ENCODE measurements around the gene MFSD8.
"Not testable (repeated sequence)": the region's sequence is repeated elsewhere in the genome, so short reads cannot be mapped to it uniquely, and the experiment has no call there.

The MFSD8 gene

DNA sequence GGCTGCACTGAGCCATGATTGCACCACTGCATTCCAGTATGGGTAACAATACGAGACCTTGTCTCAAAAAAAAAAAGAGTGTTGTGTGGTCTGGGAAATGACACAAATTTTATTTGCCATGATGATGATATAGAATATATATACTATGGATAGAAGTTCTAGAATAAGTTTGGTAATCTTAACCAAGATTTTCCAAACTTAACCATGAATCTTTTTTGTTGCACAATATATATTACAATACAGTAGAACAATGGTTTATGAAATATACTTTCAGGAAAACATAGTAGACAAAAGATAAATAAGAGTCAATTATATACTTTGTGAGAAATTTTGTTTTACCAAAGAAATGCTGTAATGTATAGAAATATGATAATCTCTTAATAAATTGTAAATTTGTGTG is 34.8 kb downstream of the MFSD8 start:
- DNase-seq, result no peak

DNA sequence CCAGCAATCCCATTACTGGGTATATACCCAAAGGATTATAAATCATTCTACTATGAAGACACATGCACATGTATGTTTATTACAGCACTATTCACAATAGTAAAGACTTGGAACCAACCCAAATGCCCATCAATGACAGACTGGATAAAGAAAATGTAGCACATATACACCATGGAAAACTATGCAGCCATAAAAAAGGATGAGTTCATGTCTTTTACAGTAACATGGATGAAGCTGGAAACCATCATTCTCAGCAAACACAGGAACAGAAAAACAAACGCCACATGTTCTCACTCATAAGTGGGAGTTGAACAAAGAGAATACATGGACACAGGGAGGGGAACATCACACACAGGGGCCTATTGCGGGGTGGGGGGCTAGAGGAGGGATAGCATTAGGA is 39.3 kb downstream of the MFSD8 start:
- DNase-seq, result not testable (repeated sequence)

GRCh38 chr4:127922226-127922625 is 42.7 kb downstream of the MFSD8 start:
- DNase-seq, result no peak

GRCh38 chr4:127920521-127920920 is 44.5 kb downstream of the MFSD8 start:
- no peak for DNase-seq

DNA sequence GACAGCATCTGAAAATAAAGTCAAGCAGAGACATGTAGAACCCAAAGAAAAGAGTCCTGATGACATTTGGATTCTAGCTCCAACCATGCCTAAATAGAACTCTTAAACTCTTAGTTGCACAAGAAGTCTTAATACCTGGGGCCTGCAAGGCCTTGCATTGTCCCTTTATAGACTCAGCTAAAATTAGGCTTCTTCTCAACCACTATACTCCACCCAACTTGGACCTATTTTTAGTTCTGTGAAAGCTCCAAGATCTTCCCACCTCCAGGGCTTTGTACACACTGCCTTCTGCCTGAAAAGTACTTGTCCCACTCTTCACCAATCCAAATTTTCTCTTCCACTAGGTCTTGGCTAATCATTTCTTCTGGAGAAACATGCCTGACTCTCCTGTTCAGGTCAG is 47.8 kb downstream of the MFSD8 start:
- no peak for DNase-seq

GRCh38 chr4:127916512-127916911 is 48.5 kb downstream of the MFSD8 start:
- no peak for DNase-seq

GRCh38 chr4:127905029-127905428 is 59.9 kb downstream of the MFSD8 start:
- DNase-seq, result no peak

GRCh38 chr4:127899682-127900081 is 65.3 kb downstream of the MFSD8 start:
- not testable (repeated sequence) for DNase-seq

DNA sequence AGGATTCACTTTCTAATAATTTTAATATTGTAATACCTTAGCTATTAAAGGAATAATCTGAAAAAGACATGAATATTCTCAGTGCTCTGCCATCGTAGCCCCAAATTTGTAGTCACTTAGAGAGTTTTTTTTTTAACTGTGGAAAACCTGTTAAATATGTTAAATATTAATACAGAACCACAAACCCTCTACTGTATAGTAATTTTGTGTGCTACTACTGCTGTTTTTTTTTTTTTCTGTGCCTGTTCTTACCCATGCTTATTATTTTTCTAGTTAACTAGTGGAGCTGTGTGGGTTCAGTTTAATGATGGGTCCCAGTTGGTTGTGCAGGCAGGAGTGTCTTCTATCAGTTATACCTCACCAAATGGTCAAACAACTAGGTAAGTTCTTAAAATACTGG is 68.4 kb downstream of the MFSD8 start:
- no peak for DNase-seq

DNA sequence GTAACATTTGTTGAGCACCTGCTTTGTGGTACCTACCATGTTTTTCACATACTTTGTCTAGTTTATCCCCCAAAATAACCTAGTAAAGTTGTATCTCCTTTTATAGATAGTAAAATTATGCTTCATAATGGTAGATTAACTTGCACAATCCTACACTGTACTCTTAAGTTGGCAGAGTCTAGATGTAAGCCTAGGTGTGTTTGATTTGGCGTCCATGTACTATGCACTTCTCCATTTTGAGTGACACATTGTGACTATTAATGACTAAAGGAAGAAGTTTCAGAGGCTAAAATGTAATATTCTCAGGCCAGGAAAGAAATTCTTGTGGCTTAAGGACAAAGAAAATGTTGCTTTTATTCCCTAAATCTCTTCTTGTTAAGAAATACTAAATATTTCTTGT is 68.9 kb downstream of the MFSD8 start:
- DNase-seq, result no peak

DNA sequence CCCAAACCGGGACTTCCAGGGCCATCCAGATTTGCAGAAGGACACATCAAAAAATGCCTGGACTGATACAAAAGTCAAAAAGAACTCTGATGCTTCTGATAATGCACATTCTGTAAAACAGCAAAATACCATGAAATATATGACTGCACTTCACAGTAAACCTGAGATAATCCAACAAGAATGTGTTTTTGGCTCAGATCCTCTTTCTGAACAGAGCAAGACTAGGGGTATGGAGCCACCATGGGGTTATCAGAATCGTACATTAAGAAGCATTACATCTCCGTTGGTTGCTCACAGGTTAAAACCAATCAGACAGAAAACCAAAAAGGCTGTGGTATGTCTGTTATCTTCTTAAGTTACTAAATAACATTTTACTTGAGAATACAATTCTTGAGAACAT is 75.1 kb downstream of the MFSD8 start:
- DNase-seq, result no peak

- no peak for DNase-seq
Measured at GRCh38 chr4:127888559-127888958, 76.4 kb downstream of the MFSD8 start.

DNA sequence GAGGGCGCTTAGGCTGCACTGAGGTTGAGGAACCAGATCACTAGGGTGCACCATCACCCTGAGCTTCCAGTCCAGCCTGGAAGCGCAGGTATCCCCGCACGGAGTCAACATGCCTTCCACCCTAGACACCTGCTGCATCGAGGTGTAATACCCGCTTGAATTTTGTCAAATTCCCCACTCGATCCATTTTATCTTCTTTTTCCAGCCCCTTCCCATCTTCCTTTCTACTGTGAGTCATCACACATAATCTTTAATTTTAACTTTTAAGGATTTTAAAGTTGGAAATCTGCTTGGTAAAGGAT is 83.5 kb downstream of the MFSD8 start:
- DNase-seq, result no peak

DNA sequence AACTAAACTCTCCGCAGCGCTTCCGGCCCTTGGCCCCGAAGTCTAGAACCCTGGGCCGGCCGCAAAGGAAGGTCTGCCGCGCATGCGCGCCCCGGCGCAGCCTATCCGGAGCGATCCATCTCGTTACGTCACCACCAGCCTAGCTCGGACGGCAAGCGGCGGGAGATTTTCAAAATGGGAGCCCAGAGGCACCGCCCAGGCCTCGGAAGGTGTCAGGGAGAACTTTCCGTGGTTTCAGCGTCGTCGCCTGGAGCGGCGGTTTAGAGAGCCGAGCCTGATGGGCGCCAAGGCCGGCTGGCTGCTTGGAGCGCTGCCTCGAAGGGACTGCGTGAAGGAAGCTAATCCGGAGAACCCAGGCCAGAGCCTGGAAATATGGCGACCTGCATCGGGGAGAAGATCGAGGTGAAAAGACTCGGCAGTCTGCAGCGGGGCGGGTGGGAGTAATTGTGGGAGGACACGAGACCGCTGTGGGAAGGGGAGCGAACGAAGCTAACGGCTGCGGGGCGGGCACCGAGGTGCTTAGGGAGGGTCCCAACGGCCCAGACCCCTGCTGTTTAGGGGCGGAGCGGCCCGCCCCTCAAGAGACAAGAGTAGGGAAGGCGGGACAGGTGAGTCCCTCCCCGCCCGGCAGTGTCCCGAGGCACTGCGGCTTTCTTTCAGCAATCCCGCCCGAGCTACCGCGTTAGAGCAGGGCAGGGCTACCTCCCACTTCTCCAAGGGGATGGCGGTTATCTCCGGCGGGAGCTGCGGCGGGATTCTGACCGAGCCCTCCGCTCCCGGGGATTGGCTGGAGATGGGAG is 84.0 kb downstream of the MFSD8 start, which contains the start of gene PLK4:
TSS of gene PLK4 (plus strand) at position 131 of the 800 bp plus-strand sequence. CDS start at position 373, 242 bp downstream.
- DNase-seq, result peak; percentile 96

DNA sequence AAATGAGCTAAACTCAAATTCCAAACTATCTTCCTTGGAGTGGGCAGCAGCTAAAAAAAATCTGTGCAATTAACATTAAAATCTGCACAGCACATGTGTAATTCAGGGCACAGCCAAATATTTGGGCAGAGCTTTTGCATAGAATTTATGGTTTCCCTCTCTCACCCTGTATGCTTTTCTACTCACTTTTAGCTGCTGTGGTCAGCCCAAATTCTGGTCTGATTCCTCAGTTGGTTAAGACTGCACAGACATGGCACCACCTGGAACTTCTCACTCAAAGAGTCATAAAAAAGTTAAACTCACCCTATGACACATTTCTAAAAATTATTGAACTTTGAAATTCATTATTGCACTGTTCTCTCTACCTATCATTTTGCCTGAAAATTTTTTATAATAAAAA is 89.2 kb downstream of the MFSD8 start:
- no peak for DNase-seq

GRCh38 chr4:127870688-127871087 is 94.3 kb downstream of the MFSD8 start:
- DNase-seq, result no peak

DNA sequence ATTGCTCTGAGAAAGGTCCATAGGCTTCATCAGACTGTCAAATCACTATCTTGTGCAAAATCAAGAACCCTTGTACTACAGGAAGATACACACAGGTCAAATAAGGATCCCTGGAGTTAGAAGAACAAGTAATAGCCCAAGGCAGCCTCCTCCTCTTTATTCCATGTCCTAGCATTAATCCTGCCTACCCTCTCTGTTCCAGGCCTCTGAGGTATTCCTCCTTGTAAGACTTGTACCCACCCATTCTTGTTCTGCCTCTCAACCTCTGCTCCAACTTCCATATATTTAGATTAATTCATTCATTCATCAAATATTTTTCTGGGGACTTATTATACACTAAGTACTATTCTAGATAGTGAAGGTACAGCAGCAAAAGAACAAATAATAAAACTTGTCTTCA is 94.7 kb downstream of the MFSD8 start:
- no peak for DNase-seq

- no peak for DNase-seq
Measured at GRCh38 chr4:127868196-127868595, 96.8 kb downstream of the MFSD8 start.

All from CD4-positive, alpha-beta T cell treated with Interleukin-4 for 4 hours (primary cell).